Transverse colon (tissue), 4 donors: ENCODE results near the gene PRKCD.

ENCODE experiments used
- EP300 ChIP-seq: sonication (generic); formaldehyde crosslinking; IDR thresholded peaks from one replicate; pipeline ENCODE4 v1.6.1; 2017; ENCODE audit warnings: antibody characterized with exemption, low read depth
- POLR2AphosphoS5 ChIP-seq, 3 donors: sonication (generic); formaldehyde crosslinking; IDR thresholded peaks; one replicate each; pipeline ENCODE4 v1.6.1; 2016; ENCODE audit warnings: antibody characterized with exemption in 3 of 3
- TF ChIP-seq, protein P1 (sequence below), 5 experiments: fragments of 200-600 bp in 3 of 5; fragments of 450-650 bp in 2 of 5; sonication (generic) in 3 of 5; IDR thresholded peaks; 1 replicate in 2 of 5; 2 replicates in 3 of 5; pipeline ENCODE4 v1.5.1; 2016 to 2017; ENCODE audit warnings: antibody characterized with exemption in 5 of 5, inconsistent platforms in 3 of 5, mild to moderate bottlenecking in 2 of 5, moderate library complexity in 1 of 5

DNA sequence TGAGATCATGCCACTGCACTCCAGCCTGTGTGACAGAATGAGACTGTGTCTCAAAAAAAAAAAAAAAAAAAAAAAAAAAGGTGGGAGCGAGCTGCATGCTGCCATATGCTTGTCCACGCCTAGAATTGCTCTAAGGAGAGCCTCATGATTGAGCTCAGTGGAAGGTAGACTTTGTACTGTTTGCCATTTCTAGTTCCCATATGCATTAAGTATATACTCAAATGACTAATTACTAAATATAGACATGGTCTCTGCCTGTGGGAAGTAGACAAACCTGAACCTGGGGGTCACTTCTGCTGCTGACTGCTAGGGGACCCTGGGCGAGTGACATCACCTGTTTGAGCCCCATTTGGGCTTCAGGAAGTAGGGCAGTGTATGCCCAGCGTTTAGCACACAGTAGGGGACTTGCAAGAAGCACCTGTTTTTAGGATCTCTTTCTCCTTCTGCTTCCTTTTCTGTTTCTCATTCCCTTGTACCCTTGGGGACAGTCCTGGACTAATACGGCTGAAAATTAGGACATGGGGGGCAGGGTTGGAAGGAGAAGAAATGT lies 27.2 kb downstream of the PRKCD start:
- TF ChIP-seq, protein P1, sequence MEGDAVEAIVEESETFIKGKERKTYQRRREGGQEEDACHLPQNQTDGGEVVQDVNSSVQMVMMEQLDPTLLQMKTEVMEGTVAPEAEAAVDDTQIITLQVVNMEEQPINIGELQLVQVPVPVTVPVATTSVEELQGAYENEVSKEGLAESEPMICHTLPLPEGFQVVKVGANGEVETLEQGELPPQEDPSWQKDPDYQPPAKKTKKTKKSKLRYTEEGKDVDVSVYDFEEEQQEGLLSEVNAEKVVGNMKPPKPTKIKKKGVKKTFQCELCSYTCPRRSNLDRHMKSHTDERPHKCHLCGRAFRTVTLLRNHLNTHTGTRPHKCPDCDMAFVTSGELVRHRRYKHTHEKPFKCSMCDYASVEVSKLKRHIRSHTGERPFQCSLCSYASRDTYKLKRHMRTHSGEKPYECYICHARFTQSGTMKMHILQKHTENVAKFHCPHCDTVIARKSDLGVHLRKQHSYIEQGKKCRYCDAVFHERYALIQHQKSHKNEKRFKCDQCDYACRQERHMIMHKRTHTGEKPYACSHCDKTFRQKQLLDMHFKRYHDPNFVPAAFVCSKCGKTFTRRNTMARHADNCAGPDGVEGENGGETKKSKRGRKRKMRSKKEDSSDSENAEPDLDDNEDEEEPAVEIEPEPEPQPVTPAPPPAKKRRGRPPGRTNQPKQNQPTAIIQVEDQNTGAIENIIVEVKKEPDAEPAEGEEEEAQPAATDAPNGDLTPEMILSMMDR (IDR thresholded peaks at IDR 0.05): no peak
- TF ChIP-seq EP300: no peak
- no peak for TF ChIP-seq POLR2AphosphoS5 (IDR thresholded peaks at IDR 0.05)
